Fibroblast of lung (primary cell): ENCODE results near the gene ABLIM2.

Experiments
- CTCF ChIP-seq, 2 donors: IDR thresholded peaks in 1 of 2; conservative IDR thresholded peaks in 1 of 2; 1 replicate in 1 of 2; 2 replicates in 1 of 2; pipeline ENCODE4 v1.5.1; 2011 to 2012; ENCODE audit warnings: low read length in 2 of 2, control low read depth in 1 of 2, inconsistent platforms in 1 of 2, low read depth in 1 of 2, mild to moderate bottlenecking in 1 of 2
- EZH2 ChIP-seq: IDR thresholded peaks from 2 replicates; pipeline ENCODE4 v1.5.1; 2012; ENCODE audit warnings: low read length, control low read depth, mild to moderate bottlenecking; ENCODE audit errors: missing control alignments

DNA sequence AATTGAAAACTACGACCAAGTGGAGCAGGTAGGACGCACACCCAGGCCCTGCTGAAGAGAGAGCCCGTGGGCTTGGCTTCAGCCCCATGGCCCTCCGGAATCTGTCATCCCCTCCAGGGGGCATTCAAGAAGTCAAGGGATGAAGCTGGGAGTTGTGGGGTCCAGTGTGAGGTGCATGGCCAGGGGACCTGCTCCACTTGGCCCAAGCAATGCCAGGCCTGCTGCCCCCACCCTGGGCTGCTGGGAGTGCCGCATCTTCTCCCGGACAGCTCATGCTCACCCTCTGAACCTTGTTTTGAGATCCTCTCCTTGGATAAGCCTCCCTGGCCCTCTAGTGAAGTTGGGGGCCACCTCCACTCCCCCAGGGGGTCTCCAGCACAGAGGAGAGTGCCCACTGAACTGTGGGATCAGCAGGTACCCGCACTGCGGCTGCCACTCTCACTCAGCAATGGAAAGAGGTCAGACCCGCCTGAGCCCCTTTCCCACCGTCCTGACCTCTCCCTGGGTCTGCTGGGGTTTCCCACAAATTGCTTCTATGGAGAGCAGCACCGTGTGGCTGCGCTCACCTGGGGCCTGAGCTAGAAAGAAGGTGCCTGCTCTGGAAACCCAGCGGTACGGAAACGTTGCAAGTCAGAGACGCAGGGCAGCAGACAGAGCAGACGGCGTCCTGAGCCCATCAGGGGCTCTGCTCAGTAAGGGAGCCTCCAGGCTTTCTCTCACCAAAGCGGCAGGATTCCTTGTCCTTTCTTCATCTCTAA lies 5.0 kb upstream of the ABLIM2 start:
- TF ChIP-seq CTCF (conservative IDR thresholded peaks at IDR 0.05 in 1 of 2, IDR thresholded peaks at IDR 0.05 in 1 of 2; ENCODE audit: low read depth in 1 of 2, low read length in 2 of 2) (no peak), EZH2 (no peak)
